Ovary (tissue), 9 donors: ENCODE data around the gene TRIM13. TPM values are rescaled to one million over a fixed set of nuclear protein-coding genes. Genes with fewer than 3 reads are reported as not detected.
A peak's percentile ranks its signal among the peaks of the same experiment; 100 is the strongest.

ENCODE experiments used
- DNase-seq, 5 donors: peaks; one replicate each; pipeline ENCODE4 v3.0.0-alpha.2; 2019 to 2020
- H3K27ac ChIP-seq, 2 donors: fragments of 200-600 bp; one replicate each; pipeline versions ENCODE4 v1.5.1 to v1.8.0; 2019 to 2022
- H3K27me3 ChIP-seq: fragments of 200-600 bp; one replicate; pipeline ENCODE4 v1.8.0; 2022
- H3K36me3 ChIP-seq: fragments of 200-600 bp; sonication (generic); one replicate; pipeline ENCODE4 v1.5.1; 2019
- H3K4me1 ChIP-seq: one replicate; pipeline ENCODE4 v1.8.1; 2013; ENCODE audit warnings: mild to moderate bottlenecking, moderate library complexity; ENCODE audit not compliant: insufficient read depth
- H3K4me3 ChIP-seq: fragments of 200-600 bp; sonication (generic); one replicate; pipeline ENCODE4 v1.5.1; 2017
- H3K9me3 ChIP-seq, 2 donors: fragments of 200-600 bp in 1 of 2; sonication (generic) in 1 of 2; one replicate each; pipeline versions ENCODE4 v1.5.1 to v1.8.1; 2013 to 2019; ENCODE audit warnings: mild to moderate bottlenecking in 1 of 2, moderate library complexity in 1 of 2
- CTCF ChIP-seq, 3 donors: fragments of 450-650 bp in 2 of 3; fragments of 200-600 bp in 1 of 3; IDR thresholded peaks; one replicate each; pipeline versions ENCODE4 v1.5.1 to v1.8.0; 2016 to 2022; ENCODE audit warnings: antibody characterized with exemption in 3 of 3, mild to moderate bottlenecking in 1 of 3
- EP300 ChIP-seq: sonication (generic); formaldehyde crosslinking; IDR thresholded peaks from one replicate; pipeline ENCODE4 v1.6.1; 2017; ENCODE audit warnings: antibody characterized with exemption
- POLR2A ChIP-seq: fragments of 450-650 bp; IDR thresholded peaks from one replicate; pipeline ENCODE4 v1.6.1; 2017; ENCODE audit warnings: antibody characterized with exemption, mild to moderate bottlenecking, moderate library complexity
- WGBS, 3 donors: extraction: QIAGEN DNeasy Blood & Tissue Kit in 1 of 3; methylation state at CpG; one replicate each; pipeline versions ENCODE4 v1.1.5 to v1.1.7; 2013 to 2017; 5-methylcytosine and 5-hydroxymethylcytosine counted together
- intact Hi-C, 4 donors: fragments of 100-400 bp; cut with DNase I; formaldehyde crosslinking; loops; one replicate each; pipeline versions ENCODE4 v1.11.0 to v1.15.1; 2022 to 2023
- polyA plus RNA-seq, 2 donors: library from polyadenylated mRNA; stranded (reverse); fragments of 200-250 nt in 1 of 2; fragments of 350-450 nt in 1 of 2; fragmentation: Illumina TruSeq in 1 of 2; extraction: RNeasy Lipid Tissue Mini Kit (QIAGEN cat#74804) in 1 of 2; gene quantifications; one replicate each; pipeline ENCODE4 v1.2.3, GENCODE V29; 2013 to 2014
- total RNA-seq, 7 donors: library from RNA; depleted of rRNA in 2 of 7; stranded (reverse); fragments of >200 nt in 2 of 7; fragmentation: NEBNext Ultra II Directional in 3 of 7; extraction: Animal tissue kit (Norgen Biotek cat#: 25700) in 3 of 7; gene quantifications; one replicate each; pipeline versions ENCODE4 v1.1.0 to v1.2.4, GENCODE V29; 2016 to 2023
- donor health status: DM: no; HTN: no; CAD: no; lungs with moderate emphysema.
- donor health status: DM: no; HTN: no; CAD: no.
- donor health status: Bipolar disorder and iron deficiency.
- donor health status: DM: yes; HTN: yes; CAD: no.
- donor health status: DM: no; HTN: no; CAD: no.
- donor health status: DM: yes; HTN: yes; CAD: no.

Gene TRIM13
- total and polyA plus RNA-seq, 9 donors = 14.5 to 27.9 (median 24.9) TPM

- WGBS, 3 donors = 82 to 87% (median 82%) methylated on average over 4 of the region's 4 CpGs
- no peaks in the 10 kb centered on the region for H3K4me1 ChIP-seq
These were observed 24.1 kb upstream of the TRIM13 start for GRCh38 chr13:49972709-49973108.

GRCh38 chr13:49975826-49976225, 21.0 kb upstream of the TRIM13 start:
- WGBS, 3 donors = 69 to 81% (median 79%) methylated on average over 1 of the region's 1 CpG

More at GRCh38 chr13:49972709-49973108, 24.1 kb upstream of the TRIM13 start:
- intact Hi-C loops = loop anchor here in 1 of 4 donors (10.0 kb wide), 2 partner anchors 562 to 832 kb away; no protein-coding TSS in a partner anchor
- Histone ChIP-seq H3K36me3 (no peaks in the 10 kb centered on the region), H3K9me3 (no peaks in the 10 kb centered on the region), H3K27ac (no peak overlapping the region), H3K27me3 (no peaks in the 10 kb centered on the region), H3K4me3 (no peak overlapping the region)
- no peak for TF ChIP-seq POLR2A
- no peak for TF ChIP-seq CTCF (IDR thresholded peaks at IDR 0.05)
- TF ChIP-seq EP300 = no peak
- DNase-seq = no peak

GRCh38 chr13:49976314-49977258, 20.3 kb upstream of the TRIM13 start:
- Histone ChIP-seq H3K36me3 (no peaks in the 10 kb centered on the region), H3K4me1 (peaks cover 3% of the 10 kb centered on the region), H3K27ac (no peak overlapping the region), H3K27me3 (no peaks in the 10 kb centered on the region), H3K9me3 (no peaks in the 10 kb centered on the region), H3K4me3 (no peak overlapping the region)
- TF ChIP-seq EP300 (no peak), CTCF (IDR thresholded peaks at IDR 0.05) (peak; percentile 46 to 63 (median 46)), POLR2A (no peak)
- 62 to 64% (median 63%) methylated on average over 8 of the region's 8 CpGs for WGBS, 3 donors
- DNase-seq = peak; percentile 25 to 72 (median 62)
- intact Hi-C loops = loop anchor here in 1 of 4 donors (10.0 kb wide), 2 partner anchors 558 to 828 kb away; no protein-coding TSS in a partner anchor

More at GRCh38 chr13:49975826-49976225, 21.0 kb upstream of the TRIM13 start:
- H3K4me3 ChIP-seq = no peak overlapping the region
- intact Hi-C loops = loop anchor here in 1 of 4 donors (10.0 kb wide), 2 partner anchors 559 to 829 kb away; no protein-coding TSS in a partner anchor
- H3K36me3 ChIP-seq = no peaks in the 10 kb centered on the region
- H3K4me1 ChIP-seq = peaks cover 3% of the 10 kb centered on the region
- H3K27me3 ChIP-seq = no peaks in the 10 kb centered on the region
- DNase-seq = no peak
- H3K27ac ChIP-seq = no peak overlapping the region
- no peak for TF ChIP-seq POLR2A
- no peak for TF ChIP-seq EP300
- no peak for TF ChIP-seq CTCF (IDR thresholded peaks at IDR 0.05)
- H3K9me3 ChIP-seq = no peaks in the 10 kb centered on the region

- TF ChIP-seq POLR2A = no peak
- TF ChIP-seq EP300 = no peak
- TF ChIP-seq CTCF (IDR thresholded peaks at IDR 0.05) = no peak
These were observed 18.9 kb upstream of the TRIM13 start for GRCh38 chr13:49977992-49978391.

More at GRCh38 chr13:49977992-49978391, 18.9 kb upstream of the TRIM13 start:
- no peak overlapping the region for H3K27ac ChIP-seq
- H3K36me3 ChIP-seq = no peaks in the 10 kb centered on the region
- no peaks in the 10 kb centered on the region for H3K9me3 ChIP-seq
- intact Hi-C loops = loop anchor here in 1 of 4 donors (10.0 kb wide), 2 partner anchors 557 to 827 kb away; no protein-coding TSS in a partner anchor
- no peak overlapping the region for H3K4me3 ChIP-seq
- 36 to 62% (median 61%) methylated on average over 3 of the region's 3 CpGs for WGBS, 3 donors
- H3K4me1 ChIP-seq = peaks cover 3% of the 10 kb centered on the region
- no peak for DNase-seq
- no peaks in the 10 kb centered on the region for H3K27me3 ChIP-seq
